ENCODE data around the gene PDZD7.

- TF ChIP-seq POLR2AphosphoS5 (IDR thresholded peaks at IDR 0.05) (no peak), POLR2A (IDR thresholded peaks at IDR 0.05) (no peak), CTCF (IDR thresholded peaks at IDR 0.05) (no peak)
These were observed 36.0 kb upstream of the PDZD7 start for GRCh38 chr10:101066896-101067355.
